Measurements from ENCODE around the gene ITGB2. TPM values are rescaled to one million over a fixed set of nuclear protein-coding genes. Genes with fewer than 3 reads are reported as not detected.
A peak's percentile ranks its signal among the peaks of the same experiment; 100 is the strongest.
"Not testable (repeated sequence)": the region's sequence is repeated elsewhere in the genome, so short reads cannot be mapped to it uniquely, and the experiment has no call there.

The ITGB2 gene
- total RNA-seq, 2 donors from 2014 or later, result 1.6 to 2.3 TPM

GRCh38 chr21:44930543-44930981 lies 9.9 kb upstream of the ITGB2 start:
- no peak overlapping the region for H3K4me3 ChIP-seq (ENCODE audit: low read length)
- H3K9ac ChIP-seq (ENCODE audit: extremely low read depth, low read length, poor library complexity, severe bottlenecking), result no peak overlapping the region
- H3K27ac ChIP-seq (ENCODE audit: low read depth, low read length), result no peak overlapping the region
- H3K4me3 Mint-ChIP-seq, result peak overlapping the region; percentile 53
- no peaks in the 10 kb centered on the region for H3K9me3 Mint-ChIP-seq
- DNase-seq, result peak; percentile 58
- H3K27ac Mint-ChIP-seq, result no peak overlapping the region
- H3K4me1 Mint-ChIP-seq, result peaks cover 26% of the 10 kb centered on the region
- H3K27me3 Mint-ChIP-seq (ENCODE audit: insufficient read depth), result peaks cover 63% of the 10 kb centered on the region
- 33 to 53% methylated on average over 1 to 12 of the region's 12 CpGs for WGBS, 2 experiments (ENCODE audit: insufficient coverage in 1 of 2, insufficient read length in 1 of 2)
- no peaks in the 10 kb centered on the region for H3K9me3 ChIP-seq (ENCODE audit: control insufficient read depth, low read length)
- peaks cover 5% of the 10 kb centered on the region for H3K4me1 ChIP-seq (ENCODE audit: control insufficient read depth, insufficient read depth, low read length)
- peaks cover 63% of the 10 kb centered on the region for H3K27me3 ChIP-seq (ENCODE audit: control insufficient read depth, insufficient read depth, low read length, poor library complexity, severe bottlenecking)
- no peak for TF ChIP-seq CTCF (conservative IDR thresholded peaks at IDR 0.05)
- no peaks in the 10 kb centered on the region for H3K36me3 Mint-ChIP-seq (ENCODE audit: low read depth)
- no peaks in the 10 kb centered on the region for H3K36me3 ChIP-seq (ENCODE audit: control insufficient read depth, insufficient read depth, low read length)

DNA sequence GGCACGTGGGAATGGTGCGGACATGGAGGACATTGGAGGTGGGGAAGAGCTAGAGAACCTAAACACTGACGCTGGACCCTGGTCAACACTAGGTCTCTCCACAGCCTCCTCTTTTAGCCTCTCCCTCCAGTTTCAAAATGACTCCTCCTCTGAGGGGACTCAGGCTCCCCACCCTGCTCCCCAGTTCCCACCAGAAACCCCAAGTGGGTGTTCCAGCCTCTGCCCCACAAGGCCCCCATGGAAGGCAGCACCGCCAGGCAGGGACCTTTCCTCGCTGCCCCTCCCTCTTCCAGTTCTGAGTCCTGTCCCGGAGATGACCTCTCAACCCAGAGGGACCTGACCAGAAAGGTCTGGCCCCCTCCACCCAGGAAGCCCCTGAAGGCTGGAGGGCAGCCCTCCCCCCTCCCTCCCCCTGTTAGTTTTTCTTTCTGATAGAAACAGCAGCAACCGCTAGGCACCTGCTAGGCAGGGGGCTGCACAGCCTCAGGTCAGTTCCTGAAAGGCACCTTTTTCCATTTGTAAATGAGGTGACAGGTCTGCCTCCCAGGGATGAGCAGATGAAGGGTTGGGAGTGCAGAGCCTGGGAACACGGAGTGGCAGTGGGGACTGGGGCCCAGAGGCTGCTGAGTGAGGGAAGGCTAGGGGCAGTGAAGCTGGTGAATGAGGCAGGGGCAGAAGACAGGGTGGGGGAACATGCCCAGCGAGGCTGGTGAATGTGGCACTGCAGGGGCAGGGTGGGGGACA lies 9.3 kb upstream of the ITGB2 start:
- no peak overlapping the region for H3K4me3 ChIP-seq (ENCODE audit: low read length)
- no peak overlapping the region for H3K27ac Mint-ChIP-seq
- peaks cover 63% of the 10 kb centered on the region for H3K27me3 Mint-ChIP-seq (ENCODE audit: insufficient read depth)
- TF ChIP-seq CTCF (conservative IDR thresholded peaks at IDR 0.05), result no peak
- no peaks in the 10 kb centered on the region for H3K36me3 ChIP-seq (ENCODE audit: control insufficient read depth, insufficient read depth, low read length)
- no peak overlapping the region for H3K4me3 Mint-ChIP-seq
- no peaks in the 10 kb centered on the region for H3K36me3 Mint-ChIP-seq (ENCODE audit: low read depth)
- peak; percentile 69 for DNase-seq
- peaks cover 26% of the 10 kb centered on the region for H3K4me1 Mint-ChIP-seq
- no peaks in the 10 kb centered on the region for H3K9me3 ChIP-seq (ENCODE audit: control insufficient read depth, low read length)
- peaks cover 63% of the 10 kb centered on the region for H3K27me3 ChIP-seq (ENCODE audit: control insufficient read depth, insufficient read depth, low read length, poor library complexity, severe bottlenecking)
- no peak overlapping the region for H3K9ac ChIP-seq (ENCODE audit: extremely low read depth, low read length, poor library complexity, severe bottlenecking)
- H3K4me1 ChIP-seq (ENCODE audit: control insufficient read depth, insufficient read depth, low read length), result peaks cover 5% of the 10 kb centered on the region
- no peak overlapping the region for H3K27ac ChIP-seq (ENCODE audit: low read depth, low read length)
- H3K9me3 Mint-ChIP-seq, result no peaks in the 10 kb centered on the region
- WGBS, 2 experiments (ENCODE audit: insufficient coverage in 1 of 2, insufficient read length in 1 of 2), result 60 to 65% methylated on average over 7 to 9 of the region's 9 CpGs

GRCh38 chr21:44929242-44929798 lies 8.6 kb upstream of the ITGB2 start:
- H3K27me3 Mint-ChIP-seq (ENCODE audit: insufficient read depth), result peaks cover 57% of the 10 kb centered on the region

GRCh38 chr21:44928500-44929241 lies 8.0 kb upstream of the ITGB2 start:
- peaks cover 50% of the 10 kb centered on the region for H3K27me3 Mint-ChIP-seq (ENCODE audit: insufficient read depth)
- H3K4me1 ChIP-seq (ENCODE audit: control insufficient read depth, insufficient read depth, low read length); H3K9me3 ChIP-seq (ENCODE audit: control insufficient read depth, low read length); H3K9me3 Mint-ChIP-seq; H3K36me3 ChIP-seq (ENCODE audit: control insufficient read depth, insufficient read depth, low read length); H3K4me3 ChIP-seq (ENCODE audit: low read length); H3K27ac ChIP-seq (ENCODE audit: low read depth, low read length); H3K9ac ChIP-seq (ENCODE audit: extremely low read depth, low read length, poor library complexity, severe bottlenecking); DNase-seq; H3K27ac Mint-ChIP-seq; H3K36me3 Mint-ChIP-seq (ENCODE audit: low read depth); H3K4me3 Mint-ChIP-seq: not testable (repeated sequence)
- 86 to 89% methylated on average over 13 to 16 of the region's 16 CpGs for WGBS, 2 experiments (ENCODE audit: insufficient coverage in 1 of 2, insufficient read length in 1 of 2)
- H3K4me1 Mint-ChIP-seq, result peaks cover 26% of the 10 kb centered on the region
- peaks cover 50% of the 10 kb centered on the region for H3K27me3 ChIP-seq (ENCODE audit: control insufficient read depth, insufficient read depth, low read length, poor library complexity, severe bottlenecking)

More at GRCh38 chr21:44929242-44929798, 8.6 kb upstream of the ITGB2 start:
- H3K9me3 Mint-ChIP-seq, result no peaks in the 10 kb centered on the region
- no peaks in the 10 kb centered on the region for H3K9me3 ChIP-seq (ENCODE audit: control insufficient read depth, low read length)
- no peak overlapping the region for H3K27ac ChIP-seq (ENCODE audit: low read depth, low read length)
- WGBS, 2 experiments (ENCODE audit: insufficient coverage in 1 of 2, insufficient read length in 1 of 2), result 82 to 91% methylated on average over 6 of the region's 6 CpGs
- TF ChIP-seq CTCF (conservative IDR thresholded peaks at IDR 0.05), result no peak
- no peaks in the 10 kb centered on the region for H3K36me3 ChIP-seq (ENCODE audit: control insufficient read depth, insufficient read depth, low read length)
- H3K27me3 ChIP-seq (ENCODE audit: control insufficient read depth, insufficient read depth, low read length, poor library complexity, severe bottlenecking), result peaks cover 56% of the 10 kb centered on the region
- H3K27ac Mint-ChIP-seq, result no peak overlapping the region
- no peak overlapping the region for H3K9ac ChIP-seq (ENCODE audit: extremely low read depth, low read length, poor library complexity, severe bottlenecking)
- no peaks in the 10 kb centered on the region for H3K36me3 Mint-ChIP-seq (ENCODE audit: low read depth)
- H3K4me1 Mint-ChIP-seq, result peaks cover 26% of the 10 kb centered on the region
- no peak overlapping the region for H3K4me3 Mint-ChIP-seq
- DNase-seq, result peak; percentile 44
- H3K4me3 ChIP-seq (ENCODE audit: low read length), result no peak overlapping the region
- H3K4me1 ChIP-seq (ENCODE audit: control insufficient read depth, insufficient read depth, low read length), result peaks cover 5% of the 10 kb centered on the region
